Measurements from ENCODE around the gene SPIRE2. TPM values are rescaled to one million over a fixed set of nuclear protein-coding genes. Genes with fewer than 3 reads are reported as not detected.
A peak's percentile ranks its signal among the peaks of the same experiment; 100 is the strongest.

The SPIRE2 gene
- total and polyA plus RNA-seq, 9 of the 15 experiments (the other 6 are each of a cell fraction or from before 2014, with no cell fraction given), result 0.70 to 7.5 (median 4.6) TPM

DNA sequence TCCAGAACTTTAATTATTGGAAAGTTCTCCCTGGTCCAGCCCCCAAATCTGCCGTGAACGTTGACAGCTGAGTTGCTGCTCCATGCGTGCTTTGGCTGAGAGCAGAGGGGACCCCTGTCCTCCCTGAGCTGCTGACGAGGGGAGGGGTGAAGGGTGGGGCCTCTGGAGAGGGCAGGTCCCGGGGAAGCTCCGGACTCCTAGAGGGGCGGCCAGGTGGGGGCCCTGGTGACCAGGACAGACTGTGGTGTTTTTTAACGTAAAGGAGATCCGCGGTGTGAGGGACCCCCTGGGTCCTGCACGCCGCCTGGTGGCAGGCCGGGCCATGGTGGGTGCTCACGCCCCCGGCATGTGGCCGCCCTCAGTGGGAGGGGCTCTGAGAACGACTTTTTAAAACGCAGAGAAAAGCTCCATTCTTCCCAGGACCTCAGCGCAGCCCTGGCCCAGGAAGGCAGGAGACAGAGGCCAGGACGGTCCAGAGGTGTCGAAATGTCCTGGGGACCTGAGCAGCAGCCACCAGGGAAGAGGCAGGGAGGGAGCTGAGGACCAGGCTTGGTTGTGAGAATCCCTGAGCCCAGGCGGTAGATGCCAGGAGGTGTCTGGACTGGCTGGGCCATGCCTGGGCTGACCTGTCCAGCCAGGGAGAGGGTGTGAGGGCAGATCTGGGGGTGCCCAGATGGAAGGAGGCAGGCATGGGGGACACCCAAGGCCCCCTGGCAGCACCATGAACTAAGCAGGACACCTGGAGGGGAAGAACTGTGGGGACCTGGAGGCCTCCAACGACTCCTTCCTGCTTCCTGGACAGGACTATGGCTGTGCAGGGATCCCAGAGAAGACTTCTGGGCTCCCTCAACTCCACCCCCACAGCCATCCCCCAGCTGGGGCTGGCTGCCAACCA is 90.4 kb downstream of the SPIRE2 start, which contains the start of gene MC1R (continued):
- TF ChIP-seq MYC (IDR thresholded peaks at IDR 0.05; ENCODE audit: low read depth, low read length), result peak; percentile 80
- no peak for TF ChIP-seq MYC (CRISPR knock-in tag; IDR thresholded peaks at IDR 0.05; ENCODE audit: borderline replicate concordance, low read depth)
- TF ChIP-seq, protein P1, sequence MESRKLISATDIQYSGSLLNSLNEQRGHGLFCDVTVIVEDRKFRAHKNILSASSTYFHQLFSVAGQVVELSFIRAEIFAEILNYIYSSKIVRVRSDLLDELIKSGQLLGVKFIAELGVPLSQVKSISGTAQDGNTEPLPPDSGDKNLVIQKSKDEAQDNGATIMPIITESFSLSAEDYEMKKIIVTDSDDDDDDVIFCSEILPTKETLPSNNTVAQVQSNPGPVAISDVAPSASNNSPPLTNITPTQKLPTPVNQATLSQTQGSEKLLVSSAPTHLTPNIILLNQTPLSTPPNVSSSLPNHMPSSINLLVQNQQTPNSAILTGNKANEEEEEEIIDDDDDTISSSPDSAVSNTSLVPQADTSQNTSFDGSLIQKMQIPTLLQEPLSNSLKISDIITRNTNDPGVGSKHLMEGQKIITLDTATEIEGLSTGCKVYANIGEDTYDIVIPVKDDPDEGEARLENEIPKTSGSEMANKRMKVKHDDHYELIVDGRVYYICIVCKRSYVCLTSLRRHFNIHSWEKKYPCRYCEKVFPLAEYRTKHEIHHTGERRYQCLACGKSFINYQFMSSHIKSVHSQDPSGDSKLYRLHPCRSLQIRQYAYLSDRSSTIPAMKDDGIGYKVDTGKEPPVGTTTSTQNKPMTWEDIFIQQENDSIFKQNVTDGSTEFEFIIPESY (CRISPR knock-in tag; IDR thresholded peaks at IDR 0.05), result 0 out of 2 replicates have a peak, but pooled peaks have one; percentile 6
- no peak for TF ChIP-seq NR2F6 (CRISPR knock-in tag; IDR thresholded peaks at IDR 0.05)
- no peak for TF ChIP-seq ZNF239 (CRISPR knock-in tag; IDR thresholded peaks at IDR 0.05)
- peak; percentile 77 for TF ChIP-seq MGA (IDR thresholded peaks at IDR 0.05)
- TF ChIP-seq, protein P2, sequence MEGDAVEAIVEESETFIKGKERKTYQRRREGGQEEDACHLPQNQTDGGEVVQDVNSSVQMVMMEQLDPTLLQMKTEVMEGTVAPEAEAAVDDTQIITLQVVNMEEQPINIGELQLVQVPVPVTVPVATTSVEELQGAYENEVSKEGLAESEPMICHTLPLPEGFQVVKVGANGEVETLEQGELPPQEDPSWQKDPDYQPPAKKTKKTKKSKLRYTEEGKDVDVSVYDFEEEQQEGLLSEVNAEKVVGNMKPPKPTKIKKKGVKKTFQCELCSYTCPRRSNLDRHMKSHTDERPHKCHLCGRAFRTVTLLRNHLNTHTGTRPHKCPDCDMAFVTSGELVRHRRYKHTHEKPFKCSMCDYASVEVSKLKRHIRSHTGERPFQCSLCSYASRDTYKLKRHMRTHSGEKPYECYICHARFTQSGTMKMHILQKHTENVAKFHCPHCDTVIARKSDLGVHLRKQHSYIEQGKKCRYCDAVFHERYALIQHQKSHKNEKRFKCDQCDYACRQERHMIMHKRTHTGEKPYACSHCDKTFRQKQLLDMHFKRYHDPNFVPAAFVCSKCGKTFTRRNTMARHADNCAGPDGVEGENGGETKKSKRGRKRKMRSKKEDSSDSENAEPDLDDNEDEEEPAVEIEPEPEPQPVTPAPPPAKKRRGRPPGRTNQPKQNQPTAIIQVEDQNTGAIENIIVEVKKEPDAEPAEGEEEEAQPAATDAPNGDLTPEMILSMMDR (IDR thresholded peaks at IDR 0.05 in 2 of 3, conservative IDR thresholded peaks at IDR 0.05 in 1 of 3; ENCODE audit: insufficient read depth in 2 of 3, low read depth in 1 of 3, low read length in 3 of 3), result peak; percentile 71 to 84 (median 80)
- TF ChIP-seq XRCC5 (IDR thresholded peaks at IDR 0.05; ENCODE audit: low read depth, low read length), result peak; percentile 88
- TF ChIP-seq SP1 (CRISPR knock-in tag; IDR thresholded peaks at IDR 0.05), result peak; percentile 53; the same call in 1 of the 2 replicates
- no peak for TF ChIP-seq NR3C1 (CRISPR knock-in tag; IDR thresholded peaks at IDR 0.05)
- TF ChIP-seq TAF9B (IDR thresholded peaks at IDR 0.05; ENCODE audit: partially characterized antibody), result no peak

Data from K562 (cell line).